Mucosa of descending colon (tissue), 3 donors: ENCODE results near the gene IMPDH1. TPM values are rescaled to one million over a fixed set of nuclear protein-coding genes. Genes with fewer than 3 reads are reported as not detected.

Experiments
- ATAC-seq: fragments of 200-7000 bp; cut with Tn5 transposase; one replicate; pipeline ENCODE4 v1.9.1; 2020; ENCODE audit warnings: mild to moderate bottlenecking, moderate library complexity
- DNase-seq, 3 donors: peaks; one replicate each; pipeline ENCODE4 v3.0.0-alpha.2; 2020
- H3K36me3 ChIP-seq: fragments of 200-600 bp; one replicate; pipeline ENCODE4 v1.8.0; 2021; ENCODE audit warnings: low read depth, mild to moderate bottlenecking
- H3K4me1 ChIP-seq: fragments of 200-600 bp; one replicate; pipeline ENCODE4 v1.8.0; 2021; ENCODE audit warnings: low read depth, mild to moderate bottlenecking
- H3K4me3 ChIP-seq: fragments of 200-600 bp; one replicate; pipeline ENCODE4 v1.8.0; 2021; ENCODE audit warnings: mild to moderate bottlenecking
- H3K9me3 ChIP-seq: fragments of 200-600 bp; one replicate; pipeline ENCODE4 v1.8.0; 2021; ENCODE audit warnings: mild to moderate bottlenecking
- CTCF ChIP-seq: fragments of 200-600 bp; IDR thresholded peaks from one replicate; pipeline ENCODE4 v1.8.0; 2022; ENCODE audit warnings: antibody characterized with exemption, mild to moderate bottlenecking
- intact Hi-C, 2 donors: fragments of 100-400 bp; cut with DNase I in 1 of 2; cut with micrococcal nuclease in 1 of 2; formaldehyde crosslinking; loops; one replicate each; pipeline versions ENCODE4 v1.11.0 to v1.11.1; 2022; cut with DNase I, micrococcal nuclease
- total RNA-seq, 3 donors: library from RNA; stranded (reverse); fragmentation: NEBNext Ultra II Directional in 2 of 3; extraction: Animal tissue kit (Norgen Biotek cat#: 25700) in 2 of 3; gene quantifications; one replicate each; pipeline versions ENCODE4 v1.2.1 to v1.2.4, GENCODE V29; 2021 to 2023
- donor health status: DM: no; HTN: no; CAD: no; lungs with moderate emphysema.
- donor health status: DM: no; HTN: no; CAD: no.
- donor health status: DM: no; HTN: yes; CAD: no.

The IMPDH1 gene
- total RNA-seq, 3 donors from 2014 or later = 21.3 to 37.0 (median 35.5) TPM

GRCh38 chr7:128364166-128364870 is 45.5 kb downstream of the IMPDH1 start:
- no peak for DNase-seq
- H3K4me3 ChIP-seq = no peak overlapping the region
- peaks cover 2% of the 10 kb centered on the region for H3K4me1 ChIP-seq
- no peaks in the 10 kb centered on the region for H3K36me3 ChIP-seq
- intact Hi-C loops = no loop called here
- no peak for TF ChIP-seq CTCF
- ATAC-seq = no peak
- H3K9me3 ChIP-seq = no peaks in the 10 kb centered on the region

- no peak overlapping the region for H3K4me3 ChIP-seq
- intact Hi-C loops = no loop called here
- ATAC-seq = no peak
Measured at GRCh38 chr7:128363261-128363721, 46.5 kb downstream of the IMPDH1 start.

GRCh38 chr7:128362670-128363069 is 47.1 kb downstream of the IMPDH1 start:
- no peak for TF ChIP-seq CTCF
- intact Hi-C loops = no loop called here
- no peak for DNase-seq
- no peaks in the 10 kb centered on the region for H3K36me3 ChIP-seq
- ATAC-seq = no peak
- no peaks in the 10 kb centered on the region for H3K9me3 ChIP-seq
- H3K4me1 ChIP-seq = peaks cover 2% of the 10 kb centered on the region
- H3K4me3 ChIP-seq = no peak overlapping the region

More at GRCh38 chr7:128363261-128363721, 46.5 kb downstream of the IMPDH1 start:
- peaks cover 2% of the 10 kb centered on the region for H3K4me1 ChIP-seq
- DNase-seq = no peak
- no peaks in the 10 kb centered on the region for H3K36me3 ChIP-seq
- TF ChIP-seq CTCF = no peak
- no peaks in the 10 kb centered on the region for H3K9me3 ChIP-seq

GRCh38 chr7:128361411-128362379 is 48.1 kb downstream of the IMPDH1 start, which contains the start of gene PRRT4:
PRRT4 (minus strand) TSS chr7:128361690.
- no peaks in the 10 kb centered on the region for H3K36me3 ChIP-seq
- DNase-seq = peak in 2 of 3 donors; percentile 21 to 46
- H3K4me1 ChIP-seq = peaks cover 2% of the 10 kb centered on the region
- no peak within 1 kb of the TSS for H3K4me3 ChIP-seq
- no peaks in the 10 kb centered on the region for H3K9me3 ChIP-seq
- peak; percentile 78 for ATAC-seq
- intact Hi-C loops = no loop called here
- TF ChIP-seq CTCF = no peak

GRCh38 chr7:128360359-128360678 is 49.5 kb downstream of the IMPDH1 start:
- TF ChIP-seq CTCF = no peak
- intact Hi-C loops = no loop called here
- Histone ChIP-seq H3K4me1 (peaks cover 2% of the 10 kb centered on the region), H3K4me3 (no peak overlapping the region), H3K36me3 (no peaks in the 10 kb centered on the region), H3K9me3 (no peaks in the 10 kb centered on the region)
- ATAC-seq (no peak), DNase-seq (no peak)
